Activated naive CD4-positive, alpha-beta T cell treated with Interleukin-2 at 50 U/mL for 16 hours (primary cell): ENCODE data around the gene CCDC167.
A peak's percentile ranks its signal among the peaks of the same experiment; 100 is the strongest.

ENCODE experiments used
- DNase-seq: peaks from one replicate; pipeline ENCODE4 v3.0.0-alpha.2; 2020

The CCDC167 gene

DNA sequence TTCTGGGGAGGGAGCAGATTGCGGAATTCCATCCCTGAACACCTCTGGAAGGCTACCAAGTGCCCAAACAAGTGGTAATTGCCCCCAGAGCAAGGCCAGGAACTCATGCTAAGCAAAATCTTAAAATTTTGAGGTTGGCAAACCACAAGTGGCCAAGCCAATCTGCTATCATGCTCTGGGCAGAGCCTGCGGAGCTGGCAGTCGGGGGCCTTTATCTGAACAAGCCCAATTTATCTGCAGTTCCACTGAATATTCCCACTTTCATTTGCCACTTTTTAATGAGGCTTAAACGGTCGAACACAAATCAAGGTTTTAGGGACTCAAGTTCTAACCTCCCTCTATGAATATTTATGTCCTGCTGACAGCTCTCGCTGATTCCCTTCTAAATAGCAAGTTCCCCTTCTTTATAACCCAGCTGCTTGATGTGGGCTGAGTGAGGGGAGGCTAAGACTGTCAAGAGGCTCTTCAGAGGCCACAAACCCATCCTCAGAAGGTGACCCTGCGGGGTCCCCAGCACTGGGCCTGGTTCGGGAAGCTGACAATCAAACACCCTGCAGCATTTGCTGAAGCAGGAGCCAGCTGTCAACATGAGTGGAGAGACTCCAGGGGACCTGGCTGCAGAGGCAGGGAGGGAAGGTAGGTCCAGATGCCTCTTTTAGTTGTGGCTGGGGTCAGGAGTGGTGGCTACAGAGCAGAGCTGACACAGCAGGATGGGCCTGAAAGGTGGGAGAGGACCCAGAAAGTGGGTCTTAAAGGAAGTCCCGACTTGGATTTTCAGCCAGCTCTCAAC lies 11.9 kb downstream of the CCDC167 start:
- no peak for DNase-seq

DNA sequence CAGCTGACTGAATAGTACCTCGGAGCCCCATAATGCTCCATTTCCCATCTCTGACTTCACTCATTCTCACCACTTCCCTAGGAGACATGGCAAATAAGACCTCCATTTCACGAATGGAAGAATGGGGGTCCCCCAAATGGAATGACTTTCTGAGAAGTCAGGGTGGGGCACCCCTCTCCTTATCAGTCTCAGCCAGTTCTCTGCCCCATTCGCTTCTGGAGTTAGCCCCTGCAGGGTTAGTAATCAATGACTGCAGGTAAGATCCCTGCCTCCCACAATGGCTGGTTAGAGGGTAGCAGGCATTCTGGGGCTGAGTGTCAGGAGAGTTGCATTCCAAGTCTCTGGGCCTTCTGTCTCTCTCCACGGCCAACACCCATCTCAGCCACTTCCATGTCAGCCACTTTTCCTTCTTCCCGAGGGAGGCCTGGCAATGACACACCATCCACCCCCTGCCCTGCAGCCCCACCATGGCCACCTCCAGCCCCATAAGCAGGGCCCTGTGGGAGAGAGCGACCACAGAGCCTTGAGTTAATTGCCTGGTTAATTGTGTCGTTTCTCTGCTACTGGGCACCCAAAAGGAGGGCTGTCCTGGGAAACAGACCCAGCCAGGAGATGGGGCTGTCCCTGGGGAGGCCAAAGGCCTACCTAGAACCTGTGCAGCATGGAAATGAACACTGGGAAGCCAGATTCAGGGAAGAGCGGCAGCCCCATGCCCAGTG lies 13.4 kb downstream of the CCDC167 start:
- no peak for DNase-seq

DNA sequence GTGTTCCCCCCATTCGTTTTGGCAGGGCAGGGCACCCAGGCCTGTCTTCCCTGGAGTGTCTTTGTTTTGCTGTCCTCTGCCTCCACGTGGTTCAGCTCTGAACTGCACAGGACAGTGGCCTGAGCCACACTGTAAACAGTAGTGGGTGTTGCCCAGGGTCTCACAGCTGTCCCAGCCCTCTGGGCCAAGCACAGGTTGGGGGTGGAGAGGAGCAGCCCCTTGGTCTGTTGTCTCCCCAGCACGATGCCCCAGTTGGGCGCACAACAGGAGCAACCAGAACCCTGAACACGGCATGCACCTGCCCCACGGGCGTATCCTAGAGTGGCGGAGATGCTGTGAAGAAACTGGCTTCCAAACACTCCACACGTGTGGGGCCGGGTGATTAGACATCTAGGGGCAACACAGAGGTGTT lies 14.4 kb downstream of the CCDC167 start:
- DNase-seq, result no peak

DNA sequence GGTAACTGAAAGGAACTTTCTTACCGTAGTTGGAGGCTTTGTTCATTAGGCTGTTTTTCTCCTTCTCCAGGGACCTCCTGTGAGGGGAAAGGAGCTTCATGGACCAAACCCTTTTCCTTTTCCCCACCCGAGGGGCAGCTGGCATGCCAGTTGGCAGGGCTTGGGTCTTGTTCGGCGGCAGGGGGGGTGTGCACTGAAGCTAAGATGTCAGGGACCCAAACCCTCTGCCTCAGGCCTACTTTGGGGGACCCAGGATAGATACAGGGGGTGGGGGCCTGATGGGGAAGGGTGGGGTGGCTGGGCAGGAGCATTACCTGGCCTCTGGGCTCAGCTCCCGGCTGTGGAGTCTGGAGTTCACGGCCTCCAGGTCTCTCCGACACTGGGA lies 14.9 kb downstream of the CCDC167 start:
- DNase-seq, result no peak

DNA sequence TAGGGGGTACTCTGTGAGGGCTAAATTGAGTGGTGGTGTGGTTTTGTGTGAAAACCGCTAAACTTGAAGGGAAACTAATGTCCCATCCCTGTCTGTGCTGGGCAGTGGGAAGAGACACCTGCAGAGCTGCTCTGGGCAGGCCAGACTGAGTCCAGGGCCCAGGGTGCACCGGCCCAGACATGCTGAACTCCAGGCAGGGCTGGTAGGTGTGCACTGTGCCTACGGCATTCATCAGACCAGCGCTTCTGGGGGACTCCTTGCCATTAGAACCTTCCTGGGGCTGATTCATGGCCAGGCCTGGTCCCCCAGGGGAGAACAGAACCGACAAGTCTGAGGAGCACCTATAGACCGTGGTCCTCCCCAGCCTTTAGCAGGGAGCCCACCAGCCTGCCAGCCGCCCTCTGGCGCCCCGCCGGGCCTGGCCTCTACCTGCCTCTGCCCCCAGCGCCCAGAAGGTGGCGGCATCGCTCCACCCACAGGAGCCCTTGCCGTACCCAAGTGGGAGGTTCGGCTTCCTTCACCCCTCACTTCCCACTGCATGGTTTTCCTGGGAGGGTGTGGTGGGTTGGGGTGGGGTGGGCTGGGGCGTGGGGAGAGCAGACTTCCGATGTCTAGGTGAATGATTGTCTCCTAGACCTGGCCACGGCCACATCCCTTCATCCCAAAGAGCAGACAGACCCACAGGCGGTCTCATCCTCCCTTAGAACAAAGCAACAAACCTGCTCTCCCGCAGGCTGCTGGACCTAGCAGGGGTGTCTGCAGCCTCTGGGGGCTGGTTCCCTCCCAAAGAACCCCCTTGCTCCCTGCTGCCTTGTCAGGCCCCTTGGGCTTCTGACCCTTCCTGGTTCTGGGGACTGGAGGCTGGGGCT lies 15.5 kb downstream of the CCDC167 start:
- DNase-seq, result peak; percentile 77

DNA sequence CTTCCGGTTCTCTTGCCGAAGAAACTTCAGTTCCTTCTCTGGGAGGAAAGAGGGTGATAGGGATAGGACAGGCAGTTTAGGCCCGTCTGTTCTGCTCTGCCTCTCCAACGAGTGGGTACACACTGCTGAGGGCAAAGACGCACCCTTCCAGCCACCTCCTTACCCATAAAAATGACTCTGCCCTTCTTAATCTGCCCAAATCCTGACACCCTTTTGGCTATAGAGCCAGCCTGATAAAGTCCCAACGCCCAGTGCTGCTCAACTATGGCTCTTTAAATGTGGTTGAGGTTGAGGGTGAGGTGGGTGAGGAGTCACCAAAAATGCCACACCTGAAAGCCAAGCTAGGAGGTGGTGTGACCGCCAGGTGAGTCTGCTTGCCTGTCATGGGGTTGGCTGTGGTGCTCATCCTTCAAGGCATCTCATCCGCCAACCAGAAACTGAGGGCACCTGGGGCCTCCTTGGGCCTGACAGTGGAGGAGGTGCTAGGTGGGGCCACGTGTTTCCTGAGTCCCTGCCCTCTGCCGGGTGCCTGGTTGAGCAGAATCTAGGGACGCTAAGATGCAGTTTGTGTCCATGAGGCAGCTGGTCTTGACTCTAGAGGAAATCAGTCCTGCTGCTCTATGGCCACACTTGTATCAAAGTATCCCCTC lies 16.3 kb downstream of the CCDC167 start:
- no peak for DNase-seq

DNA sequence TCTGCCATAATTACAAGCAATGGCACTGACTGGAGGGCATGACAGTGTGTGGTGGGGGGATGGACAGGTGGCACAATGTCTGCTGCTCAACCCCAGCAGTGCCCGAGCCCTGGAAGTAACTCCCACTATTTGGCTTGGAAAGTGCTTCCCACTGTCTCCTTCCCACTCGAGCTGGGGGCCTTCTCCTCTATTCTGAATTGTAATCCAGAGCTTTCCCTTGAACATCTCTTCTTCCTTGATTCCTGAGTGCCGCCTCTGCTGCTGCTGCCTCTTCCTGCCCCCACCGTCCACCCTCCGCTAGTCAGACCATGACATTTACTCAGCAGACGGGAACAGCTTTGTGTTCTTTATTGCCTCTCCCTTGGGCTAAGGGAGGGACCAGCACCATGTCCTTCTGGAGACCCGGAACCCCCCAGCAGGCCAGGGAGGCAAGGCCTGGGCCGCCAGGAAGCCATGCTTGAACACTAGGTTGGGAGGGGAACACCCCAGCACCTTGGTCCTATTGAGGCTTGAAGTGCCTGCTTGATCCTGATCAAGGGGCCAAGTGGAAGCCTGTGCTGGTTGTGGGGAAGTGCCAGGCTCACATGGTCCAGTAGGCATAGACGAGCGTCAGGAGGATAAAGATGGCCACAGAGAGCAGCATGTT lies 17.0 kb downstream of the CCDC167 start:
- DNase-seq, result no peak

DNA sequence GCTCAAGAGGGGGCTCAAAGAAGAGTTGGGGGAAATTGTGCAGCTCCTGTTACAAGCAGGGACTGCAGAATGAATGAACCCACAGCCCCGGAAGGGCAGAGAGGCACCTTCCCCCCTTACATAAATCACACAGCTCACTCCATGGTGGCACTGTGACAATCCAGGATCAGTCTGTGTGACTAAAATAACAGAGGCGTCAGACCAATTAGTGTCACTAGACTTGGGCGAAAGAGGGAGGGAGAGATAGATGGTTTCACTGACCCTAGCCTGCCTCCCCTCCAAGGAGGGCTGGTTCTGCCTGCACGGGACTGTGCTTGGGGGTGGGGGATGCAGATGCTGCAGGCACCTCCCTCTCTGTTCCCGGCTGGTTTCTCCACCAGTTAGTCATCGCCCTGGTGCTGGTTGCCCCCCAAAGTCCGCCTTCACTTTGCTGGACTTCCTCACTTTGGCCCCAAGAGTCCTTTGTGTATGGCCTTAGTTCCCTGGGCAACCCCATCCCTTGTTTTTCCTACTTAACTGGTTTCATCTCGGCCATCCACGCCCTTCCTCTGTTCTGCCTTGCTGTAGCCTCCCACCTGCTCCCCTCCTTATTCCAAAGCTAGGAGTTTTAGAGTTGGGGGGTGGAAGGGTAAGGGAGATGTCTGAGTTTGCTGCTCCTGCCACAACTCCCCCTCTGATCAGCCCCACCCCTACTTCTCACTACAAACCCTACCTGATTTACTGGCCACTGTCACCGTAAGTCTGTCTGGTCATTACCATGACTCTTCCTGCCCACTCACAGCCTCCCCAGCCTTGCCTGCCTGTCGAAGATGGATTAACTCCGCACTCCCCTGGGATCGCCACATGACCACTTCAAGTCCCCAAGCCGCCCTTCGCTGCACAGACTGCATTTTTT lies 17.7 kb downstream of the CCDC167 start:
- DNase-seq, result no peak

DNA sequence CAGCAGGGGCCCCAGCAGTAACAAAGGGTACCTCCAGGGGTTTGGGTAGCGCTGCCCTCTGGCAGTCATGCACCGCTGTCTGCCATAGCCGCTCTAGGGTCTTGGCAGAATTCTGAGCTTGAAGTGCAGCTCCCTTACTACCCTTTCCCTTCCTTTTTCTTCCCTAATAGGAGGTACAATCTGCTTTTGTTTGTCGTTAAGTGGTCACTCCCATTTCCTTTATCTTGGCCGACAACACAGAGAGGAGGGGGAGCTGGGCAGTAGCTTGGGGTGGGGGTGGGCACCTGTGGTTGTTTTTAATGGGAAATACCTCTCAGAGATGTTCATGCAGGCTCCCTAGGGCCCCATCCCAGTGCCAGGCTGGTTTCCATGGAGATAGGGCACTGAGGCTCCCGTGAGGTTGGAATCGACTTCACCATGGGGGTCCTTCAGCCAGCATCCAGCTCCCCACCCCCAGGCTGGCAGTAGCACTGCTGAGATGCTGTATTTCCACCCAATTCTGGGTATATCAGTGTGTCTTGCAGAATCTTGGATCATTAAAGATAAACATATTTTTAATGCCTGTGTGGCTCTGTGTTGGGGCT lies 18.6 kb downstream of the CCDC167 start:
- DNase-seq, result no peak

DNA sequence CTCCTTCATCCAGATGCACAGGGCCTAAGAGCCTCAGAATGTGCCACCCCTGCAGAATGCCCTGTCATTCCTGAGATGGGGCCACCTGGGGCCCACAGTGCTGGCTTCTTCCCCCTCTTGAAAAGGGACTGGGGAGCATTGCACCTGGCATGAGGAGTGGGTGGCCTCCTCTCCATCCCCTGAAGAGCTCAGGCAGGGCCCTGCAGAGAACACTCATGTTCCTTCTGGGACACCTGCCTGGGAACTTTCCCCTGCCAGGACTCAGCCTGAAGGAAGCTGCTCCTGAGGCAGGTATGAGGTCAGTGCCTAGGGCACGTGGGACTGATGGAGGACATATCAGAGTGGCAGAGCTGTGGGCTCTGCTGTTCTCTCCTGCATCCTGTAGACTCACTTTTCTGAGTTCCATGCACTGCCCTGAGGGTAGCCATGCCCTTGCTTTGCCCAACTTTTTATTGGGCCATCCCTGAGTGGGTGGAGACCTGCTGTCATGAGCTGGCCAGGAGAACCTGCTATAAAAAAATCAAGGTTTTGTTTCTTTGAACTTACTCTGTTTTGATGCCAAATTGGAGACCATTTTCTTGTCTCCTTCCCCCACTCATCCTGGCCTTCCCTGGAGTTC lies 19.5 kb downstream of the CCDC167 start:
- DNase-seq, result no peak

DNA sequence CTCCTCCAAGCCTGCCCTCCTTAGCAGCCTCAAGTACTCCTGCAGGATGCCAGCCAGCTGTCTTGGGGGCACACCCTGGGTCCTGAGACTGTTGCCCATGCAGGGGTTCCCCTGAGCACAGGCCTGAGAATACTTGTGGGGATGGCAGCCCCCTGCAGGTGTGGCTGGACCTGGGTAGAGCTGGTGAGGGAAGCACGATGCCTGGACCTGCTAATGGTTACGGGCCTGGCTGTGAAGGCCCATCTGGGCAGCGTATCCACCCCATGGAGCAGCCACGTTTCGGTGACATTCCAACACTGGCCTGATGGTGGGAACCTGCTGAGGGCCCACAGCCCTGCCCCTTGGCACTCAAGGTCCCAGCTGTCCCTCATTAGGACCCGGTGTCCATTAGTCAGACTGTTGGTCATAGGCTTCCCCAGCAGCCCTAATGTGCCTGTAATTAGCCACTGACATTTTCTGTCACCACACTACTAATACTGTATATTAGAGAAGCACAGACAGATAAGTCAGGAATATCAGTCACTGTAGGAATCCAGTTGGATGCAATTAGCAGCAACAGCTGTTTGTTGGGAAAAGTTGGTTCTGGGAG lies 20.3 kb downstream of the CCDC167 start:
- no peak for DNase-seq

DNA sequence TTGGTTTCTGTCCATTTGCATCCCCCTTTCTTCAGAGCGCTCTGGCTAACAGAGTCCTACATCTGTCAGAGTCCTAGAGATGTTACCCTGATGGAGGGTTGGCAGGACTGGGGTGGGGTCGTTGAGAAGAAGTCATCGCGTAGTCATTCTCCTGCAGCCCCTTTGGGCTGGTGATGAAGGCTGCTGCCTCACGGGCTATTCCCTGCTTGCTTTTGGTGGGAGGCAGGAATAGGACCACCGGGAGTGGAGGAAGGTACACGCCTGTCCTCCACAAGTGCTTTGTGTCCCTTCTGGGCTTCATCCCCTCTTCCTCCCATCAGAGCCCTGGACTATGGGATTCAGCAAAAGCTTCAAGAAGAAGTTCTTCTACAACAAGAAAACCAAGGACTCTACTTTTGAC lies 20.9 kb downstream of the CCDC167 start:
- DNase-seq, result no peak

DNA sequence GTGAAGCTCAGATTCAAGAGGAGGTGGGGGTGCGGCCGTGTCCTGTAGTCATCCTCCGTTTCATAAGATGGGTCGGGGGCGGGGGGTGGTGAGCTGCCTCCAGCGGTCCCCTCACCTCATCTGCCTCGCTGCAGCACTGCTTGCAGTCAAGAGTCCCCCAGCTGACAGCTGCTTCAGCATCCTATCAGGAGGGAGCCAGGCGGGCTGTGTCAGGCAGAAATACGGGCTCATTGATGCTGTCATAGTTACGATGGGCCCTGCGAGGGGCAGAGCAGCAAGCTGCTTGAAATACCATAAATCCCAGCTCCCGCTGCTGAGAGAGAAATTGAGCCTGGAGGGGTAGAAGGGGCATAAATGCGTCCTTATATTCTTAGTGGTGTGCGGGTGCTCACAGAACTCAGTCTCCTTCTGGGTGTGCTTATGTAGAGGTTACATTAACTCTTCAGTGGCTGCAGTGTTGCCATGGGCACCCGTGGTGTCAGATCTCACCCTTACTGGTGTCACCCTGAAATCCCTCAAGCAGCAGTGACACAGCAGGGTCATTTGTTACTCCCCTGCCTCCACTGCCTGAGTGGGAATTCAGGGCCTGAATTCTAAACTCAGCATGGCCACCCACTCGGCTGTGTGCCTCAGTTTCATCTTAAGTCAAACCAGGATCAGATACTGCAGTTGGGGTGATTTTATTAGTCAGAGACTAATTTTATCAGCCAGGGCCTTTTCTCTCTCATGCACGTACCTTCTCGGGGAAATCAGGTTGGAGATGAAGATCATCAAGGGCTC lies 21.8 kb downstream of the CCDC167 start:
- DNase-seq, result no peak

DNA sequence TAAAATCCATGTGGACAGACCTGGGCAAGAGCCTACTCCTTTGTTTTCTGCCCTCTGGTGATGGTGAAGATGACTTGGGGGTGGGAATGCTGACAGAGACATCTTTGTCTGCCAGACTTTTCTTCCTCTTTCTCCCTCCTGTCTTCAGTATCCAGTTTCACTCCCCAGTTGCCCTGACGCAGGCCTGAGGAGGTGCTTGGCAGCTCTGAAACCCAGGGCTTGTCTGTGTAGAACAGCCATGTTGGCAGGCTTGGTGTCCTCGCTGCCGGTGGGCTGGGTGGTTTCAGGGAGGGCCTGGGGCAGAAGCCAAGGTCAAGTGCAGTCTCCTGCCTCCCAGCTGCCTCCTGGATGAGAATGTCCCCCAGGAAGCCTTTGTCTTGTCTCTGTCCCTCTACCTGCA lies 22.5 kb downstream of the CCDC167 start:
- DNase-seq, result no peak

DNA sequence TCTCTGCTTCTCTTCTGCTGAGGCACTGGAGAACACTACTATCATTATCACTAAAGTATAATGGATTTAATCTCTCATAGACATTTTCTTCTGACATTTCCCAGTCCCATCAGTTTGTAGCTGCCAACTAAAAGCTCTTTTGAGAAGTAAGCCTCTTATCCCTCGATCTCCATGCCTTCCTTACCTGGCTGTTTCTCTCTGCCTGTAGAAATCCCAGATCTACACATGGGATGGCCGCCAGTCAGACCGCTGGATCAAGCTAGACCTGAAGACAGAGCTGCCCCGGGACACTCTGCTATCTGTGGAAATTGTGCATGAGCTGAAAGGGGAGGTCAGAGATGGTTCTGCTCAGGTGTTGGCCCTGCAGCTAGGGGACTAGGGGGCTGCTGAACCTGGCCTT lies 25.4 kb downstream of the CCDC167 start:
- DNase-seq, result no peak

DNA sequence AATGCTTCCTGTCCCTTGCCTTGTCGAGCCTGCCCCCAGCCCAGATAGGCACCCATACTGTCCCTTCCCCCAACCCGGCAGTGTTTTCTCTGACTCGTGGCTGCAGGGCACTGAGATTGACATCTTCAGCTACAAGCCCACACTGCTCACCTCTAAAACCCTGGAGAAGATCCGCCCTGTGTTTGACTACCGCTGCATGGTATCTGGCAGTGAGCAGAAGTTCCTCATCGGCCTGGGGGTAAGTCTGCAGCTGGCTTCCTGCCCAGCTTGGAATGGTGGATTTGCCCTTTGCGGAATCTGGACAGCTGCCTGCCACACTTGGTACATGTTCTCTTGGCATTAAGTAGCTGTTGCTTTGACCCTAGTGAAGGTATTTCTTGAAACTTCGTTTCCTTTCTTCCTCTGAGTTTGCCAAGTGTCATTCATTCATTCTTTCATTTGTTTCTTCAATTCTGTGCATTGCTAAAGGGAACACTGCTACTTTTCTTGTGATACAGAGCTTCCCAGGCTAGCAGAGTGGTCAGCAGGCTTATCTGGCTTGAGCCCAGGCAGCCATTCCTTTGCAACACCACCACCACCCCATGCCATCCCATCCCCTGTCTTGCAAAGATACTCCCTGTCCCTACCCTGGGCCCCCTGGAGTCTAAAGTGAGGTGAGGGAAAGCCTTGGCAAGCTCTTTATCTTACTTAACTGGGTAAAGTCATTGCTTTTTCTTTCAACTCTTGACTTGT lies 26.2 kb downstream of the CCDC167 start:
- DNase-seq, result no peak

DNA sequence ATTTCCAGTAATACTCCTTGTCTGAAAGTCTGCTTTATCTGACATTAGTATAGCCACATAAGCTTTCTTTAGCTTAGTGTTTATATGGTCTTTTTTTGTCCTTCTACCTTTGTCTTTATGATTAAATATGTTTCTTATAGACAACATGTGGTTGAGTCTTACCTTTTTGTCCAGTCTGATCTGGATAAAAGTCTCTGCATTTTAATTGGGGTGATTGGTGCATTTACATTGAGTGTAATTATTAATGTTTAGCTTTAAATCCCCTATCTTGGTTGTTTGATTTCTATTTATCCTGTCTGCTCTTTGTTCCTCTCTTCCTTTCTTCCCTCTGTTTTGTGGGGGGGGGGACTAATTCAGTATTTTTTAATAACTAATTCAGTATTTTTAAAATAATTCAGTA lies 32.0 kb downstream of the CCDC167 start:
- no peak for DNase-seq

DNA sequence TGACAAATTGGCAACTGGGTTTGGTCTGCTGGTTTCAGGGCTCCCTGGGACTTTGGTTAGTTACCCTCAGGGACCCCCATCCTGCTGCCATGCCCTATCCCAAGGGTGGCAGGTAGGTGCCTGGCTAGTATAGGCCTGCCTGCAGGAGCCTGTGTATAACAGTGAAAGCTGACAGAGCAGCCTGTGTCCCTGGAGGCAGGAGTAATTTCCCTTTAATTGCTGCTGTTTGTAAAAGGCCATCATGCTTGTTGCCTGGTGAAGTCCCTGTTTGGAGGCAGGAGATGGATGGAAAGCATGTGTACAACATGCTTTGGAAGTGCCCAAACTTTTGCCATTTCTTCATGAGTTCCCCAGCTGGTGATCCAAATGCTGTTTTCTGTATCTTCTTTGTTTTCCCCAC lies 36.6 kb downstream of the CCDC167 start:
- no peak for DNase-seq

DNA sequence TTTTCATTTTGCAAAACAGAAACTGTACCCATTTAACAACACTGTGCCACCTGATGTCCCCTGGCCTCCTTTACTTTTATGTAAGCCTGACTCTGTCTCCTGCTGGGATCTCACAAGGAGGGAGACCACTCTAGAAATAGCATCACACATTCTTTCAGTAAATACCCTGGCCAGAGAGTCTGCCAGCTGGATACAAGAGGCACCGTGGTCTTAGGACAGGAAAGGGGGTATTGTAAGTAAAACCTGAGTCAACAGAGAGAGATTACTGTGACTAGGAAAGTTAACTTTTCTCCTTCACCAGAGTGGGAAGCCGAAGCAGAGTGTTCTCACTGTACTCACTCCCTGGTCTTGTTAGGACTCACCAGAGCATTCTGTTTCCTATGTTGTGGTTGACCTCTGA lies 38.9 kb downstream of the CCDC167 start:
- no peak for DNase-seq
